Immature natural killer cell (primary cell): ENCODE measurements around the gene COL23A1. TPM values are rescaled to one million over a fixed set of nuclear protein-coding genes. Genes with fewer than 3 reads are reported as not detected.

Experiments used
- DNase-seq, 3 donors: peaks; one replicate each; pipeline ENCODE4 v3.0.0; 2022; ENCODE audit warnings: mixed read lengths in 1 of 3
- H3K27ac Mint-ChIP-seq, 6 donors: one replicate each; pipeline ENCODE4 v1.8.0; 2020; ENCODE audit warnings: mixed read lengths in 6 of 6, mild to moderate bottlenecking in 5 of 6, inconsistent platforms in 4 of 6, moderate library complexity in 3 of 6
- H3K27me3 Mint-ChIP-seq, 3 donors: one replicate each; pipeline ENCODE4 v1.8.0; 2020 to 2021; ENCODE audit warnings: low read depth in 3 of 3, mild to moderate bottlenecking in 3 of 3, mixed read lengths in 3 of 3, moderate library complexity in 3 of 3, inconsistent platforms in 1 of 3
- H3K36me3 Mint-ChIP-seq, 3 donors: one replicate each; pipeline ENCODE4 v1.8.0; 2020; ENCODE audit warnings: mixed read lengths in 3 of 3, inconsistent platforms in 2 of 3, mild to moderate bottlenecking in 2 of 3
- H3K4me1 Mint-ChIP-seq, 2 donors: one replicate each; pipeline ENCODE4 v1.8.0; 2020; ENCODE audit warnings: inconsistent platforms in 2 of 2, mild to moderate bottlenecking in 2 of 2, mixed read lengths in 2 of 2, moderate library complexity in 1 of 2
- H3K4me3 Mint-ChIP-seq, 5 donors: one replicate each; pipeline ENCODE4 v1.8.0; 2020; ENCODE audit warnings: mild to moderate bottlenecking in 5 of 5, mixed read lengths in 5 of 5, inconsistent platforms in 3 of 5, moderate library complexity in 3 of 5
- H3K9me3 Mint-ChIP-seq, 6 donors: one replicate each; pipeline ENCODE4 v1.8.0; 2020; ENCODE audit warnings: mild to moderate bottlenecking in 6 of 6, mixed read lengths in 6 of 6, inconsistent platforms in 4 of 6, moderate library complexity in 3 of 6
- polyA plus RNA-seq, 3 donors: library from polyadenylated mRNA; unstranded; fragments of 300-500 nt; fragmentation: Illumina TruSeq; gene quantifications; one replicate each; pipeline ENCODE4 v1.2.3, GENCODE V29; 2021

The COL23A1 gene
- polyA plus RNA-seq, 3 donors from 2014 or later = 0.40 to 0.78 TPM; not detected in 1

DNA sequence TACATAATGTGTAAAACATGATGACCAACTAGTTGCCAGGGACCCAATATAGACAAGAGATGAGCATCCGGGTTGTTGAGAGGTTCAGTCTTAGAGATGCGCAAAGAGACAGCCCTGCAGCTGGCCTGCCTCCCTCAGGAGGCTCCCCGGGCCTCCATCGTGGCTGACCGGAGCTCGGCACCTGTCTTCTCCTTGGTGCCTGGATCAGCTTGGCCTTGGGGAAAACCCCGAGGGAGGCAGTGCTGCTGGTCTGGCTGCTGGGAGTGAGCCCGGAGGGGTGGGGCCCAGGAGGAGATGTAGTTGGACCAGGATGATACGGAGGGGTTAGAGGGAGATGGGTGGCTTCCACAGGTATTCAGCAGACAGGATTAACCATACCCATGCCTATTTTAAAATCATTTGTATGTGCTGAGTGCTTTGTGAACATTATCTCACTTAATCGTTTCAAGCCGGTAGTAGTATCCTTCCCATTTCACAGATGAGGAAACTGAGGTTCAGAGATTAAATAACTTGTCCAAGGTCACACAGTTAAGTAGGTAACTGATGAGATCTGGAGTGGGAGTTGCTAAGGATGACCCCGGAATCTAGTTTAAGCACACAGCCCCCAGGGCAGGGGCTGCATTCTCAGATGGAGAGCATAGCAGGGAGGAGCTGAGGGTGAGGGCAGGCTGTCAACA, 173.8 kb downstream of the COL23A1 start:
- H3K9me3 Mint-ChIP-seq = no peaks in the 10 kb centered on the region
- H3K27me3 Mint-ChIP-seq = peaks cover 2 to 9% (median 2%) of the 10 kb centered on the region in 3 donors
- no peak overlapping the region for H3K27ac Mint-ChIP-seq
- no peaks in the 10 kb centered on the region for H3K4me1 Mint-ChIP-seq
- H3K36me3 Mint-ChIP-seq = no peaks in the 10 kb centered on the region
- no peak for DNase-seq
- no peak overlapping the region for H3K4me3 Mint-ChIP-seq

DNA sequence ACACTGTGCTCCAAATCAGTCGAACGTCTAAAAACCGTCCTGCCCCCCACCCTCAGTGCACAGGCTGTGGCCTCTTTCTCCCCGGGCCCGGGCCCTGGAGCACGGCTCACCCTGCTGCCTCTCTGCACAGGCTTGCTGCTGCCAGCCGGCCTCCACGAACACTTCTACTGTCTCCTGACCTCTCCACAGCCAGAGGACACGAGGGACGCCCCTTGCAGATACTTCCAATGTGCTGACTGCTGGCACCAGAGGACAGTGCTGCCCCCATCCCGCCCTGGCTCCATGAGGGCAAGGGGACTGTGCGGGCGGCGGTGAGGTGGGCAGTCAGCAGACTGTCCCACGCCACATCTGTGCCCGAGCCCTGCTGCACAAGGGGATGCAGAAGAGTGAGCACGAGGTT, 174.8 kb downstream of the COL23A1 start:
- Mint-ChIP-seq H3K27me3 (peaks cover 2 to 13% (median 2%) of the 10 kb centered on the region in 3 donors), H3K36me3 (no peaks in the 10 kb centered on the region), H3K9me3 (no peaks in the 10 kb centered on the region), H3K4me1 (no peaks in the 10 kb centered on the region), H3K4me3 (no peak overlapping the region), H3K27ac (peak overlapping the region in 1 of 6 donors; percentile 14)
- DNase-seq = no peak

DNA sequence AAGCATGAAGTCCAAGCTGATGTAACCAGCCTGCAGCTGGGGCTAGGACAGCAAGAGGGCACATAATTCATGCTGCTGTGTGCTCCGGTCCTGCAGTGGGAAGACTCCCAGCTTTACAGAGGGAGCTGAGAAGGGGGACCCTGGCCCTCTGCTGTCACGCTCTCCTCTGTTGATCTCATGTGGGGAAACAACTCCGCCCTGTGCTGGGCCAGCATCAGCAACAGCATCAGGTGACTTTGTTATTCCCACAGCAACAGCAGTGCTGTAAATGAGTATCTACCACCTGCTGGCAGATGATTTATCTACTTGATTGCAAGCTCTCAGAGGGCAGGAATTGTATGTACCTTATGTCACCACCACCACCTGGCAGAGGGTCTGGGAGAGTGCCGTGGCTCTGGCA, 176.2 kb downstream of the COL23A1 start:
- no peak overlapping the region for H3K4me3 Mint-ChIP-seq
- no peak for DNase-seq
- H3K27me3 Mint-ChIP-seq = peaks cover 2 to 13% (median 2%) of the 10 kb centered on the region in 3 donors
- H3K27ac Mint-ChIP-seq = no peak overlapping the region
- no peaks in the 10 kb centered on the region for H3K9me3 Mint-ChIP-seq
- no peaks in the 10 kb centered on the region for H3K36me3 Mint-ChIP-seq
- H3K4me1 Mint-ChIP-seq = no peaks in the 10 kb centered on the region

DNA sequence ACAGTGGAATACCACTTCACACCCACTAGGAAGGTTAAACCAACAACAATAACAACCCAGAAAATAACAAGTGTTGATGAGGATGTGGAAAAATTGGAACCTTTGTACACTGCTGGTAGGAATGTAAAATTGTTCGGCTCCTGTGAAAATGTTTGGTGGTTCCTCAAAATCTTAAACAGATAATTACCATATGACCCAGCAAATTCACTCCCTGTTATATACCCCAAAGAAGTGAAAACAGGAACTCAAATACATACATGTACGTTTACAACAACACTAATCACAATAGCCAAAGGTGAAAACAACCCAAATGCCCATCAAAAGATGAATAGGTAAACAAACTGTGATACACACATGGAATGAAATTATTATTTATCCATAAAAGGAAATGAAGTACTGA, 179.1 kb downstream of the COL23A1 start:
- H3K4me3 Mint-ChIP-seq = no peak overlapping the region
- DNase-seq = no peak
- H3K27me3 Mint-ChIP-seq = peaks cover 3 to 9% (median 5%) of the 10 kb centered on the region in 3 donors
- peaks cover 0 to 4% (median 3%) of the 10 kb centered on the region in 3 donors for H3K36me3 Mint-ChIP-seq
- peaks cover 0 to 7% (median 2%) of the 10 kb centered on the region in 6 donors for H3K9me3 Mint-ChIP-seq
- H3K27ac Mint-ChIP-seq = no peak overlapping the region
- H3K4me1 Mint-ChIP-seq = no peaks in the 10 kb centered on the region

DNA sequence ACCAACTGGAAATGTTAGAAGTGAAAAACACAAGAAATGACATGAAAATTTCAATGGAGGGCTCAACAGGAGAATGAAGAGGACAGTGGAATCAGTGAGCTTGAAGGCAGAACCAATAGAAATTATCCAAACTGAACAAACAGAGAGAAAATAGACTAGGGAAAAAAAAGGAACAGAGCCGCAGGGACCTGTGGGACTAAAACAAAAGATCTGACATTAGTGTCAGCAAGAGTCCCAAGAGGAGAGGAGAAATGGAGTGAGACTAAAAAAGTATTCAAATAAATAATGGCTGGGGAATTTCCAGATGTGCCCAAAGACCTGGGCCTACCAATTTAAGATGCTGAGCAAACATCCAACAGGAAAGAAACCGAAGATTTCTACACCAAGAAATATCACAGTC, 182.5 kb downstream of the COL23A1 start:
- peaks cover 0 to 4% (median 3%) of the 10 kb centered on the region in 3 donors for H3K36me3 Mint-ChIP-seq
- H3K4me3 Mint-ChIP-seq = no peak overlapping the region
- peaks cover 0 to 7% (median 2%) of the 10 kb centered on the region in 6 donors for H3K9me3 Mint-ChIP-seq
- H3K27ac Mint-ChIP-seq = no peak overlapping the region
- peaks cover 1 to 12% (median 9%) of the 10 kb centered on the region in 3 donors for H3K27me3 Mint-ChIP-seq
- no peaks in the 10 kb centered on the region for H3K4me1 Mint-ChIP-seq
- no peak for DNase-seq

DNA sequence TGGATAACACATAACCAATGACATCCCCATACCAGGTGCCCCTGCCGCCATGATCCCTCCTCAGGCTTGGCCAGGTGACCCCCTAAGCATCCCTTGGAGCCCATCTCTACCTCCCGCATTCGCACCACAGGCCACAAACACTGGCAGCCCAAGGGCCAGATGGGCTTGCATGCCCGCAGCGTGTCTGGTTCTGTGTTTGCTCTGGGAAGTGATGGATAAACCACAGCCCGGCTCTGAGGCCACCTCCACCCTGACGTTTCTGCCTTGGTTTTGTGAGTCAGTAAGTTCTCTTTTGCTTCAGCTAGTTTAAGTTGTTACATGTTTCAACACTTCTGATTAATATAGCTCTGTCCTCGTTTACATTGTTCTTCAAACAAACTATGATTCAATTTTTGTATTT, 185.2 kb downstream of the COL23A1 start:
- Mint-ChIP-seq H3K4me3 (no peak overlapping the region), H3K9me3 (peaks cover 0 to 7% (median 2%) of the 10 kb centered on the region in 6 donors), H3K27me3 (peaks cover 3 to 12% (median 9%) of the 10 kb centered on the region in 3 donors), H3K27ac (no peak overlapping the region), H3K4me1 (no peaks in the 10 kb centered on the region), H3K36me3 (peaks cover 0 to 4% (median 3%) of the 10 kb centered on the region in 3 donors)
- no peak for DNase-seq

DNA sequence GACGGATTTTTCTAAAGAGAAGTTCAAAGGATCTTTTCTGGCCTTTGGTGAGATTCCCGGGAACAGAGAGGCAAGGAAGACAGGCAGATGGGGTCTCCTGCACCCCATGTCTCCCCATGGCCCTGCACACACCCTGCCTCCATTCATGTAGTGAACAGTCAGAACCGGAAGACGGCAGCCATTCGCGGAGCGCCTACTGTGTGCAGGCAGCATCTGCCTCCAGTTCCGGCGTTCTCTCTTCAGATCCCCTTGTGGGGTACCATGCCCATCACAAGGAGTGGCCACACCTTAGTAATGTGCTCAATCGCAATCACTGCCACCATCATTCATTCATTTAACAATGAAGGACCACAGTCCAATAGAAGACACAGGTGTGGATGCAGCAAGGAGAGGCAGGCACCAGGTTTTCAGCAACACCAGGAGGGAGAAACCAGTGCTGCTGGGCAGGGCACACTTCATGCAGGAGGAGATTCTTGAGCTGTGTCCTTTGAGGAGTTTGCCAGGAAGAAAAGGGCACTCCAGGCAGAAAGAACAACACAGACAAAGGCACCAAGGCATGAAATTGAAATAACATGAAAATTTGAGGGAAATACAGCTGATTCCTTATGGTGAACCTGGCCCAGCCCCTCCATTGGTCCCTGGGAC, 186.1 kb downstream of the COL23A1 start:
- H3K4me1 Mint-ChIP-seq = no peaks in the 10 kb centered on the region
- no peak overlapping the region for H3K27ac Mint-ChIP-seq
- no peak overlapping the region for H3K4me3 Mint-ChIP-seq
- H3K9me3 Mint-ChIP-seq = peaks cover 0 to 7% (median 3%) of the 10 kb centered on the region in 6 donors
- DNase-seq = no peak
- peaks cover 3 to 12% (median 9%) of the 10 kb centered on the region in 3 donors for H3K27me3 Mint-ChIP-seq
- H3K36me3 Mint-ChIP-seq = peaks cover 0 to 4% (median 3%) of the 10 kb centered on the region in 3 donors

DNA sequence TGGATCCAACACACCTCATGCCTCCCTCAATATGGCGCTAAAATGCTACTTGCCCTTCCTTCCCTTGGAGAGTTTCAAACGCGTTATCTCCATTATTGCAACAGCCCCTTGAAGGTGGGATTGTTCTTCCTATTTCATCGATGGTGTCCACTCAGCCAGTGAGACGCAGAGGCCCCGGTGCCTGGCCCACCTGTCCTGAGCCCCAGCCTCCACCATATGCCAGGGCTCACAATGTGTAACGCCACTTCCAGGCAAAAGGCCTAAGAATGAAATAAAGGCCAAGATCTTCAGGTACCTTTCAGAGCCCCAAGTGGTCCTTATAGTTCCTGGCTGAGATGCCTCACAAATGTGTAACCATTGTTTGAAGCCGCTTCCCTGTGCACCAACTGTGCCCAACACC, 186.8 kb downstream of the COL23A1 start:
- no peak for DNase-seq
- Mint-ChIP-seq H3K4me1 (no peaks in the 10 kb centered on the region), H3K9me3 (peaks cover 0 to 7% (median 3%) of the 10 kb centered on the region in 6 donors), H3K4me3 (no peak overlapping the region), H3K27ac (no peak overlapping the region), H3K27me3 (peaks cover 3 to 10% (median 8%) of the 10 kb centered on the region in 3 donors), H3K36me3 (peaks cover 0 to 4% (median 3%) of the 10 kb centered on the region in 3 donors)

DNA sequence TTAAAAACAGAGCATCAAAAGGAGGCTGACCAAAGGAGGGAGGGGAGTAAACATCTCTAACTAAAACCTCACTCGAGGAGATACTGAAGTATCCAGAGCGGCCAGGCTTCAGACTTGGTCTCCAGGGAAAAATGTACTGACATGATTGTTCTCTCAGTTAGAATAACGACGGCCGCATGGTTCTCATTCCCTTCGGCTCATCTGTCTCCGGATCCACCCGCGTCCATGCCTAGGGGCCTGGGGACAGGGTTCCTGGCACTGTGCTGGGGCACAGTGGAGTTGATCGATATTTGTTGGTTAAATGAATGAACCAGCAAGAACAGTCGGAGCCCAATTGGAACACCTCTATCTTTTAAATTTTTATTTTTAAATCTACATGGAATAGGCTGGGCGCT, 190.5 kb downstream of the COL23A1 start:
- Mint-ChIP-seq H3K4me1 (no peaks in the 10 kb centered on the region), H3K9me3 (peaks cover 0 to 2% (median 0%) of the 10 kb centered on the region in 6 donors), H3K27me3 (peaks cover 2 to 5% (median 2%) of the 10 kb centered on the region in 3 donors), H3K36me3 (no peaks in the 10 kb centered on the region), H3K27ac (no peak overlapping the region), H3K4me3 (no peak overlapping the region)
- DNase-seq = no peak

DNA sequence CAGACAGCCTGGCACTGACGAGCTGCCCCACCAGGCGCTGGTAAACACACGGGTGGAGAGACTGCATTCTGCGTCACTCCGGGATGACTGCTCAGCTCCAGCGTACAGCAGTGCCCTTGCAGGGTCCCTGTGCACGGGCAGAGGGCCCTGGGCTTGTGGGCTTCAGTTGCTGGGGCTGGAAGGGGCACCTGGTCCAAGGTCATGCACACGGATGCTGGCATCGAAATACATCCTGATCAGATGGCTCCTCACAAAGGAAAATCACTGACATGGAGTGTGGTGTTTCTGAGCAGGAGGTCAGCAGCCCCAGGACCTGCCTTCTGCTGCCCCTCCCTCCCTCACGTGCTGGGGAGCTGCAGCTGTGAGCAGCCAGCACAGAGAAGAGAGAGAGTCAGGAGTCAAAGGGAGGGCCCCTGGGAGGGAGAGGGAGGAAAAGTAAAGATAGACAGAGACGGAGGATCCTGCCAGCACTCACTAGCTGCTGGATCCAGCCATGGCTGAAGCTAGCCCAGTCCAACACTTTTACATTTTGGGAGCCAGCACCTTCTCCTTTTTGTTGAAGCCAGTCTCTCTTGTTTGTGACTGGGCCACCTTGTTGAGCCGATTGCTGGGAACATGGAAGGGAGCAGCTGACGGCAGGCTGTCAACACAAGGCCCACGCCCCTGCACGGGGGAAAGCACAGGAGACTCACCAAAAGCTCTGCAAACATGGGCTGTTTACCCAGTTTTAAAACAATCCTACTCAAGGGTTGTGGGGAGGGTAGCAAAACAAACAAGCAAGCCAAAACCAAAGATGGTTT, 191.1 kb downstream of the COL23A1 start:
- DNase-seq = no peak
- Mint-ChIP-seq H3K4me3 (no peak overlapping the region), H3K9me3 (peaks cover 0 to 2% (median 0%) of the 10 kb centered on the region in 6 donors), H3K27me3 (peaks cover under 1 to 5% (median 2%) of the 10 kb centered on the region in 3 donors), H3K36me3 (no peaks in the 10 kb centered on the region), H3K4me1 (no peaks in the 10 kb centered on the region), H3K27ac (no peak overlapping the region)

DNA sequence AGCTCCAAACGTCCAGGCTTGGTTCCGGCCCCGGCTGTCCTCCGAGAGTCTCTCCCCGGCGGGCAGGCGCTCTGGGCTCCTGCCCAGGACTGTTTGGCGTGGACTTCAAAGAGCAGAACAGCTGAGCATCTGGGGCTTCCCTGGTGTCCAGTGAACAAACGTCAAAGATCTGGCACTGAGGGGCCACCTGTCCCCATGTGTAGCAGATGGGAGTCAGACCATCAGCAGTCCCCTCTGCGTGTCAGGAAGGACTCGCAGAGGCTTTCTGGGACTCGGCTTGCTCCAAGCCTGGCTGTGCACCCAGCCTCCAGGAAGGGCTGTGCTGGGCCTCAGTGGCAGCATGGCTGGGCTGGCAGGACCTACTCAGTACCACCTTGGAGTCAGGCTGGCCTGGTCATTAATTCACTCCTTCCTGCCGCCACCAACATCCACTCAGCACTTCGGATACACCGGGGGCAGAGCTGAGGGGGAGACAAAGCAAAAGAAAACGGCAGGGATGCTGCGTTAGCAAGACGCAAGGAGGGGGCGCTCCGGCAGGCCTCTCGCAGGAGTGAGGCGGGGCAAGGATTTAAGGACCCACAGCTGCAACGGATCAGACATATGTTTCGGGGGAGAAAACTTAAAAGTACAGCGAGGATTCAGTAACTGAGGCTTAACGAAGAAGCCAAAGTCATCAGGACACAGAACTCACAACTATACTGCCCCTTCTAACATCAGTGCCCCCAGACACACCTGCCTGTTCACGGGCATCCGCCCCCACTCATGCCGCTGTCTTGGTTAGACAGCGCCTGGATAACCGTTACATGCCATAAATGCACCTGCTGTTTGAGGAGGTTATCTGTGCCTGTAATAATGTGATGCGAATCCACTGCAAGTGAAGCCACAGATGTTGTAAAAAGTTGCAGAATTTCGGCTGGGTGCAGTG, 193.1 kb downstream of the COL23A1 start:
- Mint-ChIP-seq H3K36me3 (no peaks in the 10 kb centered on the region), H3K27me3 (peaks cover under 1 to 3% (median 3%) of the 10 kb centered on the region in 3 donors), H3K27ac (no peak overlapping the region), H3K4me3 (no peak overlapping the region), H3K4me1 (no peaks in the 10 kb centered on the region), H3K9me3 (peaks cover 0 to 2% (median 0%) of the 10 kb centered on the region in 6 donors)
- no peak for DNase-seq

DNA sequence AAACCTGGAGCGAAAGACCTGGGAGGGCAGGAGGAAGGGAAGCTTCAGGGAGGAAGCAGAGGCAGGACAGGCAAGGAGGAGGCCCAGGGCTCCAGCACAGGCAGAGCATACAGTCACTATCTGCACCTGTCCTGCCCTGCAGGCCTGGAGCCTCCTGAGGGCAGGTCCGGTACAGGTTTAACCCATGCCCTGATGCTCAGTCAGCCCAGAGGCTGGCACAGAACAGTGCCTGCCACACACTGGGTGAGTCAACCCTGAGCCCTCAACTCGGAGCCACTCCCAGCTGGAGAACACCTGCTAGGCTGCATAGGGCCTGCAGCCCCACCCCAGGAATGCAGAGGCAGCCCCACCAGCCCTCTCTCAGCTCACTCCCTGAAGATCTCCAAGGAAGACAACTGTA, 196.1 kb downstream of the COL23A1 start:
- no peaks in the 10 kb centered on the region for H3K4me1 Mint-ChIP-seq
- peaks cover 0 to 3% (median 0%) of the 10 kb centered on the region in 3 donors for H3K27me3 Mint-ChIP-seq
- H3K36me3 Mint-ChIP-seq = no peaks in the 10 kb centered on the region
- H3K9me3 Mint-ChIP-seq = no peaks in the 10 kb centered on the region
- DNase-seq = no peak
- no peak overlapping the region for H3K27ac Mint-ChIP-seq
- no peak overlapping the region for H3K4me3 Mint-ChIP-seq

DNA sequence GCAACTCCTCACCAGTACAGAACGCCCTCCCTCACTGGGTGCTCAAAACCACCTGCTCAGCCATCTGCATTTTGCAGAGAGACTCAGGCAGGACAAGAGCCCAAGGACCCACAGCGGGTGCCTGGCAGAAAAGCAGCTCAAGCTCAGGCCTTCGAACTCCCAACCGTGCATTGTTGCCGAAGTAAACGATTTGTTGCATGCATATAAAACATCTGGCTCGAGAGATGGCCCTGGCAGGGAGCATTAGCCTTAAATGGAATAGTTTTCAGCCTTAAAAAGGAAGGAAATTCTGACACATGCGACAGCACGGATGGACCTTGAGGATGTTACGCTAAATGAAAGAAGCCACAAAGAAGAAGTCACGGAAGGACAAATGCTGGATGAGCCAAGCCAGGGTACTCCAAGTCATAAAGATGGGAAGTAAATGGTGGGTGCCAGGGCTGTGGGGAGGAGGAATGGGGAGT, 197.2 kb downstream of the COL23A1 start:
- no peak for DNase-seq
- Mint-ChIP-seq H3K27ac (no peak overlapping the region), H3K27me3 (peaks cover 0 to 3% (median 0%) of the 10 kb centered on the region in 3 donors), H3K4me3 (no peak overlapping the region), H3K36me3 (no peaks in the 10 kb centered on the region), H3K4me1 (no peaks in the 10 kb centered on the region), H3K9me3 (no peaks in the 10 kb centered on the region)
